Liver (tissue), 9 donors: ENCODE results near the gene HS6ST3. TPM values are rescaled to one million over a fixed set of nuclear protein-coding genes. Genes with fewer than 3 reads are reported as not detected.

Experiments
- DNase-seq: peaks from one replicate; pipeline ENCODE4 v3.0.0-alpha.2; 2017; ENCODE audit warnings: low spot score
- H3K27ac ChIP-seq, 2 donors: one replicate each; pipeline ENCODE4 v1.7.0; 2013; ENCODE audit warnings: inconsistent platforms in 2 of 2, low read length in 2 of 2, control low read depth in 1 of 2, low read depth in 1 of 2, mild to moderate bottlenecking in 1 of 2
- H3K27me3 ChIP-seq, 4 donors: one replicate each; pipeline versions ENCODE4 v1.6.1 to v1.7.0; 2013; ENCODE audit warnings: low read length in 3 of 4, inconsistent platforms in 1 of 4, mild to moderate bottlenecking in 1 of 4, moderate library complexity in 1 of 4; ENCODE audit not compliant: control insufficient read depth in 4 of 4, insufficient read depth in 4 of 4
- H3K36me3 ChIP-seq, 4 donors: one replicate each; pipeline versions ENCODE4 v1.6.1 to v1.7.0; 2013; ENCODE audit warnings: low read length in 3 of 4, mild to moderate bottlenecking in 3 of 4, low read depth in 1 of 4, moderate library complexity in 1 of 4; ENCODE audit not compliant: control insufficient read depth in 4 of 4, insufficient read depth in 3 of 4
- H3K4me1 ChIP-seq, 4 donors: one replicate each; pipeline versions ENCODE4 v1.6.1 to v1.7.0; 2013; ENCODE audit warnings: low read length in 3 of 4, mild to moderate bottlenecking in 3 of 4, moderate library complexity in 1 of 4; ENCODE audit not compliant: control insufficient read depth in 4 of 4, insufficient read depth in 4 of 4
- H3K4me3 ChIP-seq, 3 donors: one replicate each; pipeline versions ENCODE4 v1.6.1 to v1.7.0; 2013; ENCODE audit warnings: low read length in 3 of 3, control low read depth in 1 of 3, low read depth in 1 of 3, mild to moderate bottlenecking in 1 of 3
- H3K9ac ChIP-seq, 2 donors: one replicate each; pipeline ENCODE4 v1.7.0; 2013; ENCODE audit warnings: low read length in 2 of 2, mild to moderate bottlenecking in 2 of 2, moderate library complexity in 2 of 2, control low read depth in 1 of 2, low read depth in 1 of 2
- H3K9me3 ChIP-seq, 4 donors: one replicate each; pipeline versions ENCODE4 v1.6.1 to v1.7.0; 2013; ENCODE audit warnings: low read length in 3 of 4; ENCODE audit not compliant: control insufficient read depth in 4 of 4
- CTCF ChIP-seq: fragments of 150-350 bp; IDR thresholded peaks from 2 replicates; pipeline ENCODE4 v1.5.1; 2017; ENCODE audit warnings: improper control_type of control experiment, low read depth, low read length; ENCODE audit not compliant: missing input control
- EGR1 ChIP-seq, 2 donors: IDR thresholded peaks; 2 replicates each; pipeline ENCODE4 v1.6.1; 2016 to 2018; ENCODE audit warnings: antibody characterized with exemption in 2 of 2, low read depth in 2 of 2
- JUND ChIP-seq, 2 donors: IDR thresholded peaks; 2 replicates each; pipeline ENCODE4 v1.6.1; 2016; ENCODE audit warnings: antibody characterized with exemption in 2 of 2
- NR2F2 ChIP-seq: IDR thresholded peaks from 2 replicates; pipeline ENCODE4 v1.6.1; 2016; ENCODE audit warnings: antibody characterized with exemption
- RAD21 ChIP-seq, 2 donors: IDR thresholded peaks; 2 replicates each; pipeline ENCODE4 v1.6.1; 2016; ENCODE audit warnings: antibody characterized with exemption in 2 of 2, mild to moderate bottlenecking in 2 of 2
- ZBTB33 ChIP-seq: IDR thresholded peaks from 2 replicates; pipeline ENCODE4 v1.6.1; 2016; ENCODE audit warnings: antibody characterized with exemption
- WGBS: extraction: QIAGEN DNeasy Blood & Tissue Kit; methylation state at CpG from one replicate; pipeline ENCODE4 v1.1.7; 2013; 5-methylcytosine and 5-hydroxymethylcytosine counted together
- polyA plus RNA-seq, 2 donors: library from polyadenylated mRNA; stranded (reverse) in 1 of 2; unstranded in 1 of 2; fragments of 200-250 nt in 1 of 2; fragments of >200 nt in 1 of 2; fragmentation: Nextera tagmentation in 1 of 2; extraction: Ambion mirVana in 1 of 2; gene quantifications; one replicate each; pipeline versions ENCODE4 v1.2.1 to v1.2.3, GENCODE V29; 2013 to 2015
- total RNA-seq, 2 donors: library from RNA; depleted of rRNA; stranded (reverse); fragments of >200 nt; gene quantifications; one replicate each; pipeline ENCODE4 v1.2.3, GENCODE V29; 2014
- TF ChIP-seq, protein P1 (sequence below): IDR thresholded peaks from 2 replicates; pipeline ENCODE4 v1.6.1; 2016; ENCODE audit warnings: antibody characterized with exemption, mild to moderate bottlenecking
- donor health status: healthy.
- donor health status: healthy.
- donor health status: healthy.
- donor health status: healthy.
- donor health status: healthy.

HS6ST3 gene
- total and polyA plus RNA-seq, 4 donors = under 0.01 TPM; not detected in 3

DNA sequence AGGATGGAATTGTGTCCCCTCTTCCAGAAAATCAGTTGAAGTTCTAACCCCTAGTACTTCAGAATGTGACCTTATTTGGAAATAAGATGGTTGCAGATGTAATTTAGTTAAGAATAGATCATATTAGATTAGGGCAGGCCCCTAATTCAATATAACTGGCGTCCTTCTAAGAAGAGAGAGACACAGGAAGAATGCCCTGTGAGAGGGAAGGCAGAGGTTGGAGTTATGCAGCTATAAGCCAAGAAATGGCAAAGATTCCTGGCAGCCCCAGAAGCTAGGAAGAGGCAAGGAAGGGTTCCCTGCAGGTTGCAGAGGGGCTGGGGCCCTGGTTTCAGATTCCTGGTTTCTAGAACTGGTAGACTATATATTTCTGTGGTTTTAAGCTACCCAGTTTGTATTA is 30.0 kb downstream of the HS6ST3 start (continued):
- TF ChIP-seq CTCF (no peak), ZBTB33 (no peak)

DNA sequence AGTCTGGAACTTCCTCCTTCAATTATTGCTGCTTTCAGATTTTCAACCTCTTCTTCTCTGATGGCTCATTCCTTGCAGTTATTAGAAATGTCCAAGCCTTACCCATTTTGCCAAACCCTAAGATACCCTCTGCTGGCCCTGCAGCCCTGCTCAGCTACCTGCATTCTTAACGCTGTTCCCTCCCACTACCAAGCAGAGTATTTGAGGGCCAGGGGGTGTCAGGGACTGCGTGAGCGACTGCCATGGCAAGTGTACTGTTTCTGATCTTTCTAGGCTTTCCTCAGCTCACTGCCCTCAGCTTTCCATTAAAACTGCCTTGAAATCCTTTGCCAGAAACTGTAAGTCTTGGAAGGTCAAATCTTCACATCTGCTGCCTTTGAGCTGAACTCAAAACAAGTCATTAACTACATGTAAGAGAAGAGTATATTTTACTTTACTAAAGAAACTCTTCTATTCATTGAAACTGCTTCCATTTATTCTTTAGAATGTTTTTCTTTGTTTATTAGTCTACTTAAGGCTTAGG is 41.0 kb downstream of the HS6ST3 start:
- H3K27ac ChIP-seq = no peak overlapping the region
- no peak overlapping the region for H3K9ac ChIP-seq
- H3K36me3 ChIP-seq = no peaks in the 10 kb centered on the region
- H3K9me3 ChIP-seq = no peaks in the 10 kb centered on the region
- WGBS = 32% methylated on average over 3 of the region's 3 CpGs
- TF ChIP-seq NR2F2 = no peak
- TF ChIP-seq EGR1 (IDR thresholded peaks at IDR 0.05; ENCODE audit: low read depth in 2 of 2) = no peak
- TF ChIP-seq JUND (IDR thresholded peaks at IDR 0.05) = no peak
- TF ChIP-seq, protein P1, sequence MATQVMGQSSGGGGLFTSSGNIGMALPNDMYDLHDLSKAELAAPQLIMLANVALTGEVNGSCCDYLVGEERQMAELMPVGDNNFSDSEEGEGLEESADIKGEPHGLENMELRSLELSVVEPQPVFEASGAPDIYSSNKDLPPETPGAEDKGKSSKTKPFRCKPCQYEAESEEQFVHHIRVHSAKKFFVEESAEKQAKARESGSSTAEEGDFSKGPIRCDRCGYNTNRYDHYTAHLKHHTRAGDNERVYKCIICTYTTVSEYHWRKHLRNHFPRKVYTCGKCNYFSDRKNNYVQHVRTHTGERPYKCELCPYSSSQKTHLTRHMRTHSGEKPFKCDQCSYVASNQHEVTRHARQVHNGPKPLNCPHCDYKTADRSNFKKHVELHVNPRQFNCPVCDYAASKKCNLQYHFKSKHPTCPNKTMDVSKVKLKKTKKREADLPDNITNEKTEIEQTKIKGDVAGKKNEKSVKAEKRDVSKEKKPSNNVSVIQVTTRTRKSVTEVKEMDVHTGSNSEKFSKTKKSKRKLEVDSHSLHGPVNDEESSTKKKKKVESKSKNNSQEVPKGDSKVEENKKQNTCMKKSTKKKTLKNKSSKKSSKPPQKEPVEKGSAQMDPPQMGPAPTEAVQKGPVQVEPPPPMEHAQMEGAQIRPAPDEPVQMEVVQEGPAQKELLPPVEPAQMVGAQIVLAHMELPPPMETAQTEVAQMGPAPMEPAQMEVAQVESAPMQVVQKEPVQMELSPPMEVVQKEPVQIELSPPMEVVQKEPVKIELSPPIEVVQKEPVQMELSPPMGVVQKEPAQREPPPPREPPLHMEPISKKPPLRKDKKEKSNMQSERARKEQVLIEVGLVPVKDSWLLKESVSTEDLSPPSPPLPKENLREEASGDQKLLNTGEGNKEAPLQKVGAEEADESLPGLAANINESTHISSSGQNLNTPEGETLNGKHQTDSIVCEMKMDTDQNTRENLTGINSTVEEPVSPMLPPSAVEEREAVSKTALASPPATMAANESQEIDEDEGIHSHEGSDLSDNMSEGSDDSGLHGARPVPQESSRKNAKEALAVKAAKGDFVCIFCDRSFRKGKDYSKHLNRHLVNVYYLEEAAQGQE = no peak
- no peaks in the 10 kb centered on the region for H3K4me1 ChIP-seq
- no peak overlapping the region for H3K4me3 ChIP-seq
- H3K27me3 ChIP-seq = no peaks in the 10 kb centered on the region
- no peak for DNase-seq

GRCh38 chr13:96141032-96141431 is 51.1 kb downstream of the HS6ST3 start:
- 61% methylated on average over 3 of the region's 3 CpGs for WGBS
- peaks cover 0 to 2% (median 0%) of the 10 kb centered on the region in 4 donors for H3K9me3 ChIP-seq
- no peak for TF ChIP-seq CTCF
- TF ChIP-seq RAD21 (IDR thresholded peaks at IDR 0.05) = peak in 1 of 2 donors; percentile 6
- no peak overlapping the region for H3K27ac ChIP-seq
- no peaks in the 10 kb centered on the region for H3K4me1 ChIP-seq
- no peak for DNase-seq
- peaks cover 0 to 3% (median 0%) of the 10 kb centered on the region in 4 donors for H3K27me3 ChIP-seq
- H3K4me3 ChIP-seq = no peak overlapping the region
- no peak overlapping the region for H3K9ac ChIP-seq
- no peaks in the 10 kb centered on the region for H3K36me3 ChIP-seq
